Mesenchymal stem cell (in vitro differentiated cells and primary cell): ENCODE measurements around the gene C11orf21.
A peak's percentile ranks its signal among the peaks of the same experiment; 100 is the strongest.

Experiments
- DNase-seq: peaks from one replicate; pipeline ENCODE4 v3.0.0-alpha.2; 2013
- H2AFZ ChIP-seq: one replicate; pipeline ENCODE4 v1.6.1; 2013; ENCODE audit warnings: low read depth, mild to moderate bottlenecking, control low read depth, inconsistent platforms, low read length, moderate library complexity
- H2AK5ac ChIP-seq: 2 replicates; pipeline ENCODE4 v1.6.1; 2013; ENCODE audit warnings: low read length, moderate library complexity, mild to moderate bottlenecking, inconsistent platforms; ENCODE audit not compliant: severe bottlenecking
- H2BK120ac ChIP-seq: one replicate; pipeline ENCODE4 v1.6.1; 2013; ENCODE audit warnings: low read depth, mild to moderate bottlenecking, inconsistent platforms, low read length, moderate library complexity
- H2BK12ac ChIP-seq, 2 experiments: one replicate each; pipeline ENCODE4 v1.6.1; 2013; ENCODE audit warnings: inconsistent platforms in 2 of 2, low read length in 2 of 2, mild to moderate bottlenecking in 2 of 2, moderate library complexity in 2 of 2, control low read depth in 1 of 2
- H2BK15ac ChIP-seq: one replicate; pipeline ENCODE4 v1.6.1; 2013; ENCODE audit warnings: mild to moderate bottlenecking, low read depth, inconsistent platforms; ENCODE audit not compliant: poor library complexity, severe bottlenecking
- H2BK5ac ChIP-seq: 2 replicates; pipeline ENCODE4 v1.6.1; 2013; ENCODE audit warnings: low read depth, mild to moderate bottlenecking, low read length, control low read depth, inconsistent platforms; ENCODE audit not compliant: poor library complexity, severe bottlenecking
- H3K14ac ChIP-seq, 2 experiments: one replicate each; pipeline ENCODE4 v1.6.1; 2013; ENCODE audit warnings: inconsistent platforms in 2 of 2, low read length in 2 of 2, control low read depth in 1 of 2, mild to moderate bottlenecking in 1 of 2, moderate library complexity in 1 of 2
- H3K18ac ChIP-seq, 2 experiments: one replicate each; pipeline ENCODE4 v1.6.1; 2013; ENCODE audit warnings: inconsistent platforms in 2 of 2, low read length in 2 of 2, control low read depth in 1 of 2, low read depth in 1 of 2, mild to moderate bottlenecking in 1 of 2
- H3K23ac ChIP-seq, 2 experiments: one replicate each; pipeline ENCODE4 v1.6.1; 2013; ENCODE audit warnings: inconsistent platforms in 2 of 2, low read length in 2 of 2, mild to moderate bottlenecking in 2 of 2, moderate library complexity in 2 of 2, control low read depth in 1 of 2
- H3K27ac ChIP-seq: 2 replicates; pipeline ENCODE4 v1.5.1; 2013; ENCODE audit warnings: mild to moderate bottlenecking, moderate library complexity, low read length, control low read depth, inconsistent platforms; ENCODE audit not compliant: poor library complexity, severe bottlenecking
- H3K27me3 ChIP-seq, 2 experiments: 2 replicates each; pipeline versions ENCODE4 v1.6.1 to v1.7.0; 2013; ENCODE audit warnings: low read length in 2 of 2, mild to moderate bottlenecking in 2 of 2, moderate library complexity in 2 of 2, control low read depth in 1 of 2, inconsistent platforms in 1 of 2; ENCODE audit not compliant: control insufficient read depth in 1 of 2, insufficient read depth in 1 of 2
- H3K36me3 ChIP-seq, 2 experiments: 2 replicates each; pipeline versions ENCODE4 v1.6.1 to v1.7.0; 2013; ENCODE audit warnings: low read length in 2 of 2, control low read depth in 1 of 2, inconsistent platforms in 1 of 2, low read depth in 1 of 2, mild to moderate bottlenecking in 1 of 2; ENCODE audit not compliant: insufficient read depth in 2 of 2, control insufficient read depth in 1 of 2
- H3K4ac ChIP-seq, 2 experiments: one replicate each; pipeline ENCODE4 v1.6.1; 2013; ENCODE audit warnings: inconsistent platforms in 2 of 2, low read length in 2 of 2, mild to moderate bottlenecking in 2 of 2, moderate library complexity in 2 of 2, control low read depth in 1 of 2, low read depth in 1 of 2
- H3K4me1 ChIP-seq: 2 replicates; pipeline ENCODE4 v1.6.1; 2013; ENCODE audit warnings: low read depth, low read length, control low read depth; ENCODE audit not compliant: control insufficient read depth, insufficient read depth
- H3K4me2 ChIP-seq: 2 replicates; pipeline ENCODE4 v1.6.1; 2013; ENCODE audit warnings: low read length, mild to moderate bottlenecking, inconsistent platforms; ENCODE audit not compliant: poor library complexity, severe bottlenecking
- H3K4me3 ChIP-seq, 2 experiments: 2 replicates each; pipeline versions ENCODE4 v1.5.1 to v1.7.0; 2013; ENCODE audit warnings: low read length in 2 of 2, mild to moderate bottlenecking in 2 of 2, control low read depth in 1 of 2, low read depth in 1 of 2; ENCODE audit not compliant: insufficient read depth in 1 of 2
- H3K79me1 ChIP-seq: replicated peaks from 2 replicates; pipeline ENCODE4 v1.6.1; 2013; ENCODE audit warnings: mild to moderate bottlenecking, control low read depth, low read length, inconsistent platforms; ENCODE audit not compliant: poor library complexity, severe bottlenecking
- H3K9ac ChIP-seq: 2 replicates; pipeline ENCODE4 v1.7.0; 2013; ENCODE audit warnings: mild to moderate bottlenecking, low read length, moderate library complexity
- H3K9me3 ChIP-seq: 2 replicates; pipeline ENCODE4 v1.7.0; 2013; ENCODE audit warnings: mild to moderate bottlenecking, low read length; ENCODE audit not compliant: control insufficient read depth
- H4K8ac ChIP-seq: one replicate; pipeline ENCODE4 v1.6.1; 2013; ENCODE audit warnings: inconsistent platforms, mild to moderate bottlenecking, low read length, moderate library complexity
- H4K91ac ChIP-seq: one replicate; pipeline ENCODE4 v1.6.1; 2013; ENCODE audit warnings: mild to moderate bottlenecking, low read length, inconsistent platforms
- WGBS: methylation state at CpG from one replicate; pipeline ENCODE4 v1.1.7; 2013; ENCODE audit warnings: mixed read lengths; 5-methylcytosine and 5-hydroxymethylcytosine counted together

The C11orf21 gene

GRCh38 chr11:2264366-2265053 lies 37.2 kb downstream of the C11orf21 start:
- DNase-seq: no peak
- no peaks in the 10 kb centered on the region for H3K79me1 ChIP-seq
- no peak overlapping the region for H3K27ac ChIP-seq
- no peaks in the 10 kb centered on the region for H3K9me3 ChIP-seq
- no peak overlapping the region for H3K23ac ChIP-seq
- H3K4me2 ChIP-seq: no peak overlapping the region
- no peak overlapping the region for H3K4ac ChIP-seq
- H2BK120ac ChIP-seq: no peak overlapping the region
- no peak overlapping the region for H2AK5ac ChIP-seq
- peaks cover 7% of the 10 kb centered on the region for H3K4me1 ChIP-seq
- no peaks in the 10 kb centered on the region for H3K36me3 ChIP-seq
- H2BK12ac ChIP-seq: no peak overlapping the region
- H3K18ac ChIP-seq: no peak overlapping the region
- peak overlapping the region in 1 of 2 experiments; percentile 11 for H3K14ac ChIP-seq
- H2AFZ ChIP-seq: no peak overlapping the region
- no peak overlapping the region for H3K4me3 ChIP-seq
- WGBS: 86% methylated on average over 22 of the region's 22 CpGs
- H4K91ac ChIP-seq: no peak overlapping the region
- H2BK15ac ChIP-seq: no peak overlapping the region
- no peak overlapping the region for H4K8ac ChIP-seq
- no peak overlapping the region for H2BK5ac ChIP-seq
- peaks cover 64 to 85% of the 10 kb centered on the region in 2 experiments for H3K27me3 ChIP-seq
- H3K9ac ChIP-seq: no peak overlapping the region

DNA sequence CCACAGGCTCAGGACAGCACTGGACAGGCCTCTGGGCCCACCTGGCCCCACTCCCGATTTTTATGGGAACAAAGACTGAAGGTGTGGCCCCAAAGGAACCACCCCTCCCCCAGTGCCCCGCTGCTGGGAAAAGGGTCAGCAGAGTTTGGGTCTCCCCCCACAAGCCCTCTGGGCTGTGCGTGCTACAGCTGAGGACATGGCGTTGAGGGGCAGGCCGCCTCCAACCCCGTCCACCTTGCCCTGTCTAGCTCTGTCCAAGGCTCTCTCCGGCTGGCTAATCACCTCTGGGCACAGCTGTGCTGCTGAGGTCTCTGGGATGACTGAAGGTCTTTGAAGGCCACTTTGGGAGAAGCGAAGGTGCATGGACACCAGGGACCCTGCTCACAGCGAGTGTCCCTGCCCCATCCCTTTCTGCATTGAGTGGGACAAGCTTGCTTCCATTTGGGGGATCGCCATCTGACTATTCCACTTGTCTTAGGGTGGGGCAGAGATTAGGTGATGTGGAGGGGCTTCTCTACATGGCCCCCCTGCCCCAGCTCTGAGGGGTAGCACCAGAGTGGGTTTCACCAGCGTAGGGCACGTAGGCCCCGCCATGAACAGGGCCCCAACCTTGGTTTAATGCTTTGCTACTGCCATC lies 37.9 kb downstream of the C11orf21 start:
- Histone ChIP-seq H3K4me1 (peaks cover 2% of the 10 kb centered on the region), H2BK120ac (no peak overlapping the region), H3K4ac (no peak overlapping the region), H3K27ac (no peak overlapping the region), H2BK15ac (no peak overlapping the region), H3K27me3 (peaks cover 69 to 87% of the 10 kb centered on the region in 2 experiments), H2AFZ (no peak overlapping the region), H3K36me3 (no peaks in the 10 kb centered on the region), H2BK5ac (no peak overlapping the region), H3K23ac (no peak overlapping the region), H3K79me1 (no peaks in the 10 kb centered on the region), H2AK5ac (no peak overlapping the region), H3K18ac (no peak overlapping the region), H2BK12ac (no peak overlapping the region), H3K14ac (no peak overlapping the region), H3K9ac (no peak overlapping the region), H4K91ac (no peak overlapping the region), H3K9me3 (no peaks in the 10 kb centered on the region), H3K4me2 (no peak overlapping the region), H4K8ac (no peak overlapping the region), H3K4me3 (no peak overlapping the region)
- 94% methylated on average over 13 of the region's 13 CpGs for WGBS
- no peak for DNase-seq

DNA sequence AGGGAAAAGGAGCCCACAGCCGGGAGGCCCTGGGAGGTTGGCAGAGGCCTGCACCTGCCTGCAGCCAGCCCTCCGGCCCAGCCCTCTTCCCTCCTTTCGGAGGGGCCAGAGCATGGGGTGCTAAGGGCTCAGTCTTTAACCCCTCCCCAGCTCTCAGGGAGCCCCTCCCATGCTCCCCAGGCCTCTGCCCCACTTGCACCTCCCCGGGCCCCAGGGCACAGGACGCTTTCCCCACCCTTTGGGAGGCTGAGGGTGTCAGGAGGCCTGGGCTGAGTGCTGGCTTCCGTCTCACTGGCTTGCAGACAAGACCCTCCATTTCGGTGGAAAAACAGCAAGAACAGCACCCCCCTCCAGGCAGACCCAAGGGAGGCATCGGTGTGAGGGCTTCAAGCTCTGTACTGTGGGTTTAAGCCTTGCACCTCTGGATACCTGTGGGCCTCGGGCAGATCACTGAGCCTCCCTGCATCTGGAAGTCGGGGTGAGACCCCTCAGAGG lies 38.6 kb downstream of the C11orf21 start:
- Histone ChIP-seq H3K23ac (no peak overlapping the region), H2BK12ac (no peak overlapping the region), H2BK15ac (no peak overlapping the region), H3K79me1 (no peaks in the 10 kb centered on the region), H2AK5ac (no peak overlapping the region), H4K8ac (no peak overlapping the region), H3K14ac (no peak overlapping the region), H3K9ac (no peak overlapping the region), H3K4ac (no peak overlapping the region), H4K91ac (no peak overlapping the region), H3K4me2 (no peak overlapping the region), H2AFZ (no peak overlapping the region), H2BK120ac (no peak overlapping the region), H3K4me1 (no peaks in the 10 kb centered on the region), H3K4me3 (no peak overlapping the region), H3K27ac (no peak overlapping the region), H2BK5ac (no peak overlapping the region), H3K27me3 (peaks cover 70 to 86% of the 10 kb centered on the region in 2 experiments), H3K18ac (no peak overlapping the region), H3K36me3 (no peaks in the 10 kb centered on the region), H3K9me3 (no peaks in the 10 kb centered on the region)
- DNase-seq: no peak
- 79% methylated on average over 8 of the region's 10 CpGs for WGBS

- Histone ChIP-seq H3K4ac (no peak overlapping the region), H3K4me3 (no peak overlapping the region), H2BK15ac (no peak overlapping the region), H3K18ac (no peak overlapping the region), H3K14ac (no peak overlapping the region), H3K27me3 (peaks cover 65 to 80% of the 10 kb centered on the region in 2 experiments), H3K23ac (no peak overlapping the region), H3K79me1 (no peaks in the 10 kb centered on the region), H3K9me3 (no peaks in the 10 kb centered on the region), H2AFZ (no peak overlapping the region), H2BK12ac (no peak overlapping the region), H3K36me3 (no peaks in the 10 kb centered on the region), H3K4me2 (no peak overlapping the region), H2BK120ac (no peak overlapping the region), H2AK5ac (no peak overlapping the region), H2BK5ac (no peak overlapping the region), H3K27ac (no peak overlapping the region), H4K91ac (no peak overlapping the region), H4K8ac (no peak overlapping the region), H3K4me1 (no peaks in the 10 kb centered on the region), H3K9ac (no peak overlapping the region)
- WGBS: 80% methylated on average over 17 of the region's 18 CpGs
- DNase-seq: no peak
Observed at GRCh38 chr11:2262301-2263070, 39.2 kb downstream of the C11orf21 start.
